CD14-positive monocyte (primary cell): ENCODE measurements around the gene LSM4. TPM values are rescaled to one million over a fixed set of nuclear protein-coding genes. Genes with fewer than 3 reads are reported as not detected.

ENCODE experiments used
- DNase-seq, 3 donors: peaks; one replicate each; pipeline ENCODE4 v3.0.0-alpha.2; 2011 to 2022
- H2AFZ ChIP-seq: 2 replicates; pipeline ENCODE4 v1.6.0; 2012; ENCODE audit warnings: mild to moderate bottlenecking, low read depth, low read length, inconsistent platforms; ENCODE audit not compliant: insufficient read depth, poor library complexity, severe bottlenecking
- H3K27ac ChIP-seq, 2 donors: 1 replicate in 1 of 2; 2 replicates in 1 of 2; pipeline ENCODE4 v1.5.1; 2012 to 2013; ENCODE audit warnings: low read length in 2 of 2, control low read depth in 1 of 2, inconsistent platforms in 1 of 2, low read depth in 1 of 2, mild to moderate bottlenecking in 1 of 2
- H3K27me3 ChIP-seq, 2 donors: one replicate each; pipeline versions ENCODE4 v1.6.0 to v1.6.1; 2011 to 2013; ENCODE audit warnings: low read length in 2 of 2; ENCODE audit not compliant: control insufficient read depth in 2 of 2, insufficient read depth in 2 of 2
- H3K36me3 ChIP-seq, 2 donors: replicated peaks in 1 of 2; 1 replicate in 1 of 2; 2 replicates in 1 of 2; pipeline versions ENCODE4 v1.5.1 to v1.6.1; 2012 to 2013; ENCODE audit warnings: low read length in 2 of 2, control low read depth in 1 of 2, inconsistent platforms in 1 of 2, mild to moderate bottlenecking in 1 of 2; ENCODE audit not compliant: insufficient read depth in 2 of 2, control insufficient read depth in 1 of 2
- H3K4me1 ChIP-seq, 2 donors: 1 replicate in 1 of 2; 2 replicates in 1 of 2; pipeline versions ENCODE4 v1.5.1 to v1.6.1; 2012 to 2013; ENCODE audit warnings: low read length in 2 of 2, control low read depth in 1 of 2, inconsistent platforms in 1 of 2, mild to moderate bottlenecking in 1 of 2, moderate library complexity in 1 of 2; ENCODE audit not compliant: insufficient read depth in 2 of 2, control insufficient read depth in 1 of 2
- H3K4me2 ChIP-seq: replicated peaks from 2 replicates; pipeline ENCODE3; 2012; ENCODE audit warnings: low read length, moderate library complexity, mild to moderate bottlenecking; ENCODE audit not compliant: poor library complexity, severe bottlenecking; ENCODE audit errors: extremely low read depth
- H3K4me3 ChIP-seq, 3 experiments: fragments of 200-600 bp in 1 of 3; sonication (generic) in 1 of 3; replicated peaks in 1 of 3; 1 replicate in 2 of 3; 2 replicates in 1 of 3; pipeline ENCODE4 v1.5.1; 2011 to 2013; ENCODE audit warnings: low read length in 3 of 3, mild to moderate bottlenecking in 3 of 3, control low read depth in 2 of 3, low read depth in 2 of 3, inconsistent platforms in 1 of 3, moderate library complexity in 1 of 3
- H3K79me2 ChIP-seq: 2 replicates; pipeline ENCODE4 v1.6.0; 2012; ENCODE audit warnings: mild to moderate bottlenecking, control low read depth, inconsistent platforms, low read length, moderate library complexity; ENCODE audit not compliant: insufficient read depth
- H3K9ac ChIP-seq: 2 replicates; pipeline ENCODE4 v1.6.0; 2017; ENCODE audit warnings: low read length, mild to moderate bottlenecking; ENCODE audit not compliant: insufficient read depth, poor library complexity, severe bottlenecking
- H3K9me3 ChIP-seq, 2 donors: replicated peaks in 1 of 2; 1 replicate in 1 of 2; 2 replicates in 1 of 2; pipeline versions ENCODE4 v1.5.1 to v1.6.1; 2012 to 2013; ENCODE audit warnings: low read length in 2 of 2, control low read depth in 1 of 2; ENCODE audit not compliant: control insufficient read depth in 1 of 2, insufficient read depth in 1 of 2
- H4K20me1 ChIP-seq: 2 replicates; pipeline ENCODE4 v1.6.0; 2012; ENCODE audit warnings: mild to moderate bottlenecking, low read length, control low read depth, moderate library complexity; ENCODE audit not compliant: insufficient read depth
- H3K27ac Mint-ChIP-seq, 7 donors: one replicate each; pipeline ENCODE4 v1.8.0; 2020; ENCODE audit warnings: mild to moderate bottlenecking in 7 of 7, mixed read lengths in 7 of 7, moderate library complexity in 6 of 7, inconsistent platforms in 2 of 7
- H3K27me3 Mint-ChIP-seq, 3 donors: one replicate each; pipeline ENCODE4 v1.8.0; 2021 to 2022; ENCODE audit warnings: low read depth in 3 of 3, mild to moderate bottlenecking in 3 of 3, mixed read lengths in 3 of 3, moderate library complexity in 3 of 3, inconsistent platforms in 1 of 3
- H3K36me3 Mint-ChIP-seq, 2 donors: one replicate each; pipeline ENCODE4 v1.8.0; 2020; ENCODE audit warnings: mixed read lengths in 2 of 2, inconsistent platforms in 1 of 2, mild to moderate bottlenecking in 1 of 2
- H3K4me1 Mint-ChIP-seq: one replicate; pipeline ENCODE4 v1.8.0; 2020; ENCODE audit warnings: mild to moderate bottlenecking, mixed read lengths
- H3K4me3 Mint-ChIP-seq, 2 donors: one replicate each; pipeline ENCODE4 v1.8.0; 2020; ENCODE audit warnings: mild to moderate bottlenecking in 2 of 2, mixed read lengths in 2 of 2, moderate library complexity in 1 of 2
- H3K9me3 Mint-ChIP-seq, 7 donors: one replicate each; pipeline ENCODE4 v1.8.0; 2020 to 2022; ENCODE audit warnings: mixed read lengths in 7 of 7, mild to moderate bottlenecking in 6 of 7, moderate library complexity in 6 of 7, inconsistent platforms in 2 of 7
- CTCF ChIP-seq: fragments of 200-600 bp; IDR thresholded peaks from one replicate; pipeline ENCODE4 v1.8.0; 2022; ENCODE audit warnings: antibody characterized with exemption, mild to moderate bottlenecking
- WGBS: methylation state at CpG from one replicate; pipeline ENCODE4 v1.1.5; 2013; ENCODE audit warnings: missing lambda C conversion rate; ENCODE audit not compliant: insufficient coverage; 5-methylcytosine and 5-hydroxymethylcytosine counted together
- intact Hi-C, 2 donors: fragments of 100-400 bp; cut with micrococcal nuclease; formaldehyde crosslinking; loops; one replicate each; pipeline versions ENCODE4 v1.15.0 to v1.15.1; 2023
- polyA plus RNA-seq, 3 donors: library from polyadenylated mRNA; depleted of rRNA in 1 of 3; unstranded in 2 of 3; stranded (reverse) in 1 of 3; fragments of 300-500 nt in 2 of 3; fragments of >200 nt in 1 of 3; fragmentation: Illumina TruSeq in 2 of 3; gene quantifications; 1 replicate in 2 of 3; 2 replicates in 1 of 3; pipeline ENCODE4 v1.2.3, GENCODE V29; 2012 to 2021

The LSM4 gene
- polyA plus RNA-seq, 3 donors: 66.5 to 143 (median 97.0) TPM

DNA sequence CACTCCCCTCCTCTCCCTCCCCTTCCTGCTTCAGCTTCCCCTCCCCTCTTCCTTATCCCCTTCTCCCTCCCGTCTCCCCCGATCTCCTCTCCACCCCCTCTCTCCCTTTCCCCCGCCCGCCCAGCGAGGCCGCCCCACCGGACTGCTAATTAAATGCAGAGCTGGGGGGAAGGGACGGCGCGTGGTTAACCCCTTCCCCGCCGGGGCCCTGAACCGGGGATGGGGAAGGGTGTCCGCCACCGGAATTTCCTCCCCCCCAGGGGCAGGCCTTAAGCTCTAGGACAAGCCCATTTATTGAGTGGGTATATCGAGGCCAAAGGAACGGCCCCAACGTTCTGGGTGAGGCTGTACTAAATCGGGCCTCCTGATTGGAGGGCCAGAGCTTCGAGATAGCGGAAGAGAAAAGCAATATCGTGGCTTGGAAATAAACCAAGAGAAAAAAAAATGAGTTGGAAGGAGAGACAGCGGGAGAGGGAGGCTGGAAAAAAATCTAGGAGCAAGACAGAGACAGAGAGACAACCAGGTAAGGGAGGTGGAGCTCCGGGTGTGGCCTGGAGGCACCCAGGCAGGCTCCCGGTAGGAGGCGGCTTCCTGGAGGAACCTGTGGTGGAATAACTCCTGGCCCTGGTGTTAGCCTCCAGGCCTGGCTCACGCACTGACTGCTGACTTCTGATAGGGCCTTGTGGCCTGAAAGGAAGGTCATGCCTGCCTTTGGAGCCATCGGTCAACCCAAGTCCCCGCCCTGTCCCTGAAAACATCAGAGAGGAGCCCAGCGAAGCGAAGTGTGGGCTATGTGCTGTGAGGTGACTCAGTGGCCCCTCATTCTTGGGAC is 29.9 kb downstream of the LSM4 start:
- Histone ChIP-seq H3K9me3 (no peaks in the 10 kb centered on the region), H3K27ac (peak overlapping the region; percentile 99 to 100), H3K4me2 (peak overlapping the region; percentile 97), H3K9ac (peak overlapping the region; percentile 89), H4K20me1 (no peaks in the 10 kb centered on the region), H3K36me3 (no peaks in the 10 kb centered on the region), H2AFZ (peak overlapping the region; percentile 41), H3K4me3 (peak overlapping the region; percentile 62 to 94 (median 92)), H3K4me1 (peaks cover 41 to 50% of the 10 kb centered on the region in 2 donors), H3K79me2 (no peaks in the 10 kb centered on the region), H3K27me3 (no peaks in the 10 kb centered on the region)
- Mint-ChIP-seq H3K36me3 (peaks cover 2 to 6% of the 10 kb centered on the region in 2 donors), H3K4me3 (peak overlapping the region; percentile 87 to 92), H3K27ac (peak overlapping the region; percentile 97 to 100 (median 99)), H3K9me3 (peaks cover 0 to 2% (median 0%) of the 10 kb centered on the region in 7 donors), H3K4me1 (peaks cover 42% of the 10 kb centered on the region), H3K27me3 (peaks cover 0 to 5% (median 2%) of the 10 kb centered on the region in 3 donors)
- peak; percentile 69 to 71 (median 71) for DNase-seq
- intact Hi-C loops: loop anchor here in 1 of 2 donors (1.0 kb wide), 1 partner anchor 11 kb away; no protein-coding TSS in a partner anchor
- 16% methylated on average over 16 of the region's 31 CpGs for WGBS
- no peak for TF ChIP-seq CTCF

DNA sequence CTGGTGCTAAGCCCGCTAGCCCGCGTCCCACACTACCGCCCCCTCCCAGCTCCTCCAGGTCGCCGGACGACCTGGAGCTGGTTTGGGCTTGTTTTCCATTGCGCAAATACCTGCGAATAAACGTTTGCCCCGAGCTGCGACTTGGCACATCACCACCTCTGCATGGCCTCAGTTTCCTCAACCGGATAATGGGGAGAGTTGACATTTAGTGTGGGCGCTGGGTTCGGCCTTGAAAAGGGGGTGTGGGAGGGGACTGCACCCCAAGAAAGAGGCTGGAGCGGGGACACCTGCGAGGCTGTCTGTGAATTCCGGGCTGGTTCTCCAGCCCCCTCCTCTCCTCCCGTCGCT is 30.4 kb downstream of the LSM4 start:
- no peaks in the 10 kb centered on the region for H3K9me3 ChIP-seq

More for the DNA sequence above, 30.4 kb downstream of the LSM4 start:
- H4K20me1 ChIP-seq: no peaks in the 10 kb centered on the region
- no peak overlapping the region for H2AFZ ChIP-seq
- DNase-seq: no peak
- Mint-ChIP-seq H3K36me3 (peaks cover 2 to 6% of the 10 kb centered on the region in 2 donors), H3K27me3 (peaks cover 0 to 5% (median 2%) of the 10 kb centered on the region in 3 donors), H3K4me3 (peak overlapping the region; percentile 87 to 92), H3K27ac (peak overlapping the region; percentile 97 to 100 (median 99)), H3K4me1 (peaks cover 42% of the 10 kb centered on the region), H3K9me3 (peaks cover 0 to 2% (median 0%) of the 10 kb centered on the region in 7 donors)
- H3K4me3 ChIP-seq: peak overlapping the region; percentile 62 to 94 (median 92)
- no peak for TF ChIP-seq CTCF
- no peaks in the 10 kb centered on the region for H3K27me3 ChIP-seq
- peaks cover 41 to 50% of the 10 kb centered on the region in 2 donors for H3K4me1 ChIP-seq
- 0% methylated on average over 3 of the region's 20 CpGs for WGBS
- H3K36me3 ChIP-seq: no peaks in the 10 kb centered on the region
- peak overlapping the region; percentile 89 for H3K9ac ChIP-seq
- H3K79me2 ChIP-seq: no peaks in the 10 kb centered on the region
- H3K27ac ChIP-seq: peak overlapping the region; percentile 99 to 100
- peak overlapping the region; percentile 97 for H3K4me2 ChIP-seq
- intact Hi-C loops: loop anchor here in 1 of 2 donors (1.0 kb wide), 1 partner anchor 10 kb away; no protein-coding TSS in a partner anchor
